KMS-11 (cell line): ENCODE results near the gene HMGXB3.

Experiments used
- H2AFZ ChIP-seq: fragments of 200-600 bp; sonication (generic); 2 replicates; pipeline ENCODE4 v1.6.1; 2016; ENCODE audit warnings: antibody characterized with exemption, mixed run types, low read depth
- H3K27ac ChIP-seq: fragments of 200-600 bp; sonication (generic); 2 replicates; pipeline ENCODE4 v1.6.1; 2016; ENCODE audit warnings: mild to moderate bottlenecking, mixed run types
- H3K27me3 ChIP-seq: fragments of 200-600 bp; sonication (generic); 2 replicates; pipeline ENCODE4 v1.6.1; 2017; ENCODE audit warnings: mild to moderate bottlenecking, low read depth, mixed run types, moderate library complexity; ENCODE audit not compliant: insufficient read depth
- H3K36me3 ChIP-seq: fragments of 200-600 bp; sonication (generic); 2 replicates; pipeline ENCODE4 v1.6.1; 2017; ENCODE audit warnings: mild to moderate bottlenecking, mixed run types; ENCODE audit not compliant: insufficient read depth
- H3K4me1 ChIP-seq: fragments of 200-600 bp; sonication (generic); 2 replicates; pipeline ENCODE4 v1.6.1; 2016; ENCODE audit warnings: mild to moderate bottlenecking, low read depth, mixed run types; ENCODE audit not compliant: poor library complexity, severe bottlenecking
- H3K4me2 ChIP-seq: fragments of 200-600 bp; sonication (generic); 2 replicates; pipeline ENCODE4 v1.7.0; 2016; ENCODE audit warnings: mild to moderate bottlenecking, mixed run types
- H3K4me3 ChIP-seq: fragments of 200-600 bp; sonication (generic); IDR thresholded peaks from 2 replicates; pipeline ENCODE4 v1.6.1; 2017; ENCODE audit warnings: low read depth, low read length, mixed read lengths; ENCODE audit not compliant: insufficient read depth
- H3K79me2 ChIP-seq: fragments of 200-600 bp; sonication (generic); 2 replicates; pipeline ENCODE4 v1.6.1; 2016; ENCODE audit warnings: low read depth, mixed run types; ENCODE audit not compliant: insufficient read depth
- H3K9ac ChIP-seq: fragments of 200-600 bp; sonication (generic); 2 replicates; pipeline ENCODE4 v1.6.1; 2016; ENCODE audit warnings: mild to moderate bottlenecking, mixed run types
- H4K20me1 ChIP-seq: fragments of 200-600 bp; sonication (generic); 2 replicates; pipeline ENCODE4 v1.6.1; 2016; ENCODE audit warnings: mild to moderate bottlenecking, mixed run types; ENCODE audit not compliant: insufficient read depth
- CTCF ChIP-seq: fragments of 200-600 bp; sonication (generic); conservative IDR thresholded peaks from 2 replicates; pipeline ENCODE4 v1.6.1; 2017; ENCODE audit warnings: low read depth, mild to moderate bottlenecking, antibody characterized with exemption, low read length, moderate library complexity, mixed read lengths

The HMGXB3 gene

GRCh38 chr5:150038547-150038946, 38.0 kb downstream of the HMGXB3 start:
- no peaks in the 10 kb centered on the region for H4K20me1 ChIP-seq
- H3K4me3 ChIP-seq: no peak overlapping the region
- no peak overlapping the region for H3K9ac ChIP-seq
- TF ChIP-seq CTCF: no peak
- no peak overlapping the region for H2AFZ ChIP-seq
- no peaks in the 10 kb centered on the region for H3K79me2 ChIP-seq
- no peak overlapping the region for H3K27ac ChIP-seq
- no peak overlapping the region for H3K4me2 ChIP-seq
- peaks cover 8% of the 10 kb centered on the region for H3K4me1 ChIP-seq
- H3K27me3 ChIP-seq: no peaks in the 10 kb centered on the region
- no peaks in the 10 kb centered on the region for H3K36me3 ChIP-seq

DNA sequence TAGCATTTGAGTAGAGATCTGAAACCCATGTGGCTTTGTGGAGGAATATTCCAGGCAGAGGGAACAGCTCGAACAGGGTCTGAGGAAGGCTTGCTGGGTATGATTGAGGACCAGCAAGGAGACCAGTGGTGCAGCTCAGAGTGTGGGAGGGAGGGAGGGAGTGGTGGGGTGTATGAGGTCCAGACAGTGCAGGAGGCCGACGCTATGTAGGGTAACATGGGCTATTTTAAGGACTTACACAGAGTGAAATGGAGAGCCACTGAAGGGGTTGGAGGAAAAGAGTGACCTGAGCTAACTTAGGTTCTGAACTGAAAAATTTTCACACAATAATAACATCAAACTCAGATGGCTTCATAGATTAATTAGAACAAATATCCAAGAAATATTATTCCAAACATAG, 41.9 kb downstream of the HMGXB3 start:
- TF ChIP-seq CTCF: no peak
- no peak overlapping the region for H3K4me2 ChIP-seq
- no peak overlapping the region for H2AFZ ChIP-seq
- H3K27ac ChIP-seq: no peak overlapping the region
- no peaks in the 10 kb centered on the region for H3K36me3 ChIP-seq
- no peaks in the 10 kb centered on the region for H3K79me2 ChIP-seq
- H3K4me1 ChIP-seq: no peaks in the 10 kb centered on the region
- H4K20me1 ChIP-seq: no peaks in the 10 kb centered on the region
- H3K4me3 ChIP-seq: no peak overlapping the region
- H3K9ac ChIP-seq: no peak overlapping the region
- no peaks in the 10 kb centered on the region for H3K27me3 ChIP-seq

DNA sequence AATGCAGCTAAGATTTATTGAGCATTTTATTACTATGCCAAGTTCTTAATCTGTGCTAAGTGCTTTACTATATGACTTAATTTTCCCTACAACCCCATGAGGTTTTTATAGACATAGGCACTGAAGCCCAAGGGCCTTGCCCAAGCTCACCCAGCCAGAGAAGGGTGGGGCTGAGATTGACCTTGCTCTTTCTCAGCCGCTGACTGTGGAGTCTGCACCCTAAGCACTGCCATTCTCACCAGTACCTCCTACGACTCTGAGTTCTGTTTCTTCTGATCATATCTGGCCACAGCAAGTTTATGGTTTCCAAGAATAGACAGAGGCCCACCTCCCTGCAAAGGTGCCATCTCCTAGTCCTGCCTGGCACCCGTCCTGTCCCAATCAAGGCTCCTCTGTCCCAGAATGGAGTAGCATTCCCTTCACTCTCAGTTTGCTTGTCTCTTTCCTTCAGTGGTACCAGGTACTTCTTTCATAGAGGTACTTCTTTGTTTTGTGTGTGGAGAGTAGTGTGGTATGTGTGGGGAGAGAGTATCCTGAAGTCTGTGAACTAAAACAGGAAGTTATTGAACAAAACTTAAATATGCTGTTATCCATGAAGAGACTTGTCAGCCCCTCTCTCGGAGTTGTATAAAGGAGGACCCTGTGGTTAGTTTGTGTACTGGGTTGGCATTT, 43.3 kb downstream of the HMGXB3 start:
- H4K20me1 ChIP-seq: no peaks in the 10 kb centered on the region
- no peak overlapping the region for H2AFZ ChIP-seq
- no peaks in the 10 kb centered on the region for H3K36me3 ChIP-seq
- no peak overlapping the region for H3K27ac ChIP-seq
- TF ChIP-seq CTCF: no peak
- H3K4me2 ChIP-seq: no peak overlapping the region
- no peaks in the 10 kb centered on the region for H3K4me1 ChIP-seq
- no peak overlapping the region for H3K4me3 ChIP-seq
- H3K9ac ChIP-seq: no peak overlapping the region
- no peaks in the 10 kb centered on the region for H3K79me2 ChIP-seq
- no peaks in the 10 kb centered on the region for H3K27me3 ChIP-seq

DNA sequence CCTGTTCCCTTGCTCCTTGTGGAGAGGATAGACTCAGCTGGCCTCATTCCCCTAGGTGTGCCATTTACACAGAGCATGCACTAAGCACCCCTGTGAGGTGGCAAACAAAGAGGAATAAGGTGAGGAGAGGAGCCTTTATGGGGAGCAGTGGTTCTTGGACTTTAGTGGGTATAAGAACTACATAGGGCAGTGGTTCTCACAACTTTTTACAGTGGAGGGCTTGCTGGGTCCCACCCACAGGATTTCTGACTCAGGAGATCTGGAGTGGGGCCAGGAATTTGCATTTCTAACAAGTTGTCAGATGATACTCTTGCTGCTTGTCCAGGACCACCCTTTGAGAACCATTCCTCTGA, 43.8 kb downstream of the HMGXB3 start:
- H3K27me3 ChIP-seq: no peaks in the 10 kb centered on the region
- no peak overlapping the region for H2AFZ ChIP-seq
- no peaks in the 10 kb centered on the region for H3K79me2 ChIP-seq
- H3K4me3 ChIP-seq: no peak overlapping the region
- H3K27ac ChIP-seq: no peak overlapping the region
- H3K9ac ChIP-seq: no peak overlapping the region
- no peak overlapping the region for H3K4me2 ChIP-seq
- no peaks in the 10 kb centered on the region for H3K36me3 ChIP-seq
- no peak for TF ChIP-seq CTCF
- H4K20me1 ChIP-seq: no peaks in the 10 kb centered on the region
- H3K4me1 ChIP-seq: no peaks in the 10 kb centered on the region
